T-helper 22 cell (primary cell): Measurements from ENCODE around the gene SLC11A2.
A peak's percentile ranks its signal among the peaks of the same experiment; 100 is the strongest.
"Not testable (repeated sequence)": the region's sequence is repeated elsewhere in the genome, so short reads cannot be mapped to it uniquely, and the experiment has no call there.

Experiments
- DNase-seq: peaks from one replicate; pipeline ENCODE4 v3.0.0-alpha.2; 2020; ENCODE audit warnings: low read depth

The SLC11A2 gene

DNA sequence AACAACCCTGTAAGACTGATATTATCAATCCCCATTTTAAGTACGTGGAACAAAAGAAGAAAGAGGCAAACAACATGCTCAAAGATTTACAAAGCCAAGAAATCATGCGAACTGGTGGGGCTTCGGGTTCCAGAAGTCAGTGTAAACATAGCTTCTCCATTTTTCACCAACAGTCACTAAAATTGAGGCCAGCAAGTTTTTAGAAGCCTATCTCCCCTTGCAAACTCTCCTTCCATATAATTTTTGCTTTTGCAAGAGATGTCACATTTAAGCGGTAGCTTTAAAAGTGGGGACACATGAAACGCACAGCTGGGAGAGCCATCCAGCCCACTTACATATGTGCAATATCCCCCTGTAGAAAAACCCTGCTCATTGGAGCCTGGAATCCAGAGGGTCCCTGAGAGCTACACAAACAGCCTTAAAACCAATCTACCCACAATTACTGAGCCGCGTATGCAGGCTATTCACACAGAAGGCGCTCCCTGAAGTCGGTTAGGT is 797 bp downstream of the SLC11A2 start:
- no peak for DNase-seq

DNA sequence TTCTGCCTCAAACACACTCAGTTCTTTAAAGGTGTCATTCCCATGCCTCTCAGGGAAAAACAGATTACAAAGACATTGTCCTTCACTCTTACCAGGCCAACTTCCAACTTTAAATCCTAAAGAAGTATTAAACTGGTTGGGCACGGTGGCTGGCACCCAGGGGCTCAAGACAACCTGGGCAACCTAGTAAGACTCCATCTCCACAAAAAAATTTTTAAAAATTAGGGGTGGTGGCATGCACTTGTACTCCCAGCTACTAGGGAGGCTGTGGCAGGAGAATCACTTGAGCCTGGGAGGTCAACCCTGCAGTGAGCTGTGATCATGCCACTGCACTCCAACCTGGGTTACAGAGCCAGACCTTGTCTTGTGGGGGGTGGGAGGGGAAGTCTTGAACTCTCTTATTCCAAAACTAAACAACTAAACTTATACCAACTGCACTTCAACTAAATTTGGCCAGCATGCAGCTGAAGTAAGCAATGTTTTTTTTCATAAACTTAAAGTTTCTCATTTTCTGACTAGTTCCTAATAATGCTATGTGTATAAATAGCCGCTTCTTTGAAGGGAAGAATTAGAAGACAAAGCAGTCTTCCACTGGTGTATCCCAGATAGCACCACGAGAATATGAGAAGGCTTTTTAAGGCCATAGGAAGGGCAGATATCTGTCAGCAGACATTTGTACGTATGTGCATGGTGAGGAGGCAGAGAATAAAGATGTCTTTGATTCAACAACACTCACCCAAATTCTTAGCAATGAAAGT is 2.4 kb downstream of the SLC11A2 start:
- no peak for DNase-seq

DNA sequence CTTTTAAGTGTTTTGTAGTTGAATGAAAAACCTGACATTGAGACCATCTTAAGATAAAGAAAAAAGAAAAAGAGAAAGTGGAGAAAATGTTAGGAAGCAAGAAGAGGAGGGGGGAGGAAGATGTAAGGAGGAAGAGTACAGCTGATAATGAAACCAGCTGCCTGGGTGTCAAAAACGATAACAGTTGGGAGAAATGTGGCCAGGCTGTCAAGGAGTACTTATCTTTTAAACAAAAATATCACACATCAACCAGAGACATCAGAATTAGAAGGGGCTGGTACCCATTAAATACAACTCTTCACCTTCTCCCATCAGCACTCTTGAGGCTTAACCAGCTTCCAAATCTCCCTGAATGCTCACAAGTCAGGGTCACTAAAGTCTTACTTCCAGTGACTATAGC is 4.5 kb downstream of the SLC11A2 start:
- DNase-seq: no peak

DNA sequence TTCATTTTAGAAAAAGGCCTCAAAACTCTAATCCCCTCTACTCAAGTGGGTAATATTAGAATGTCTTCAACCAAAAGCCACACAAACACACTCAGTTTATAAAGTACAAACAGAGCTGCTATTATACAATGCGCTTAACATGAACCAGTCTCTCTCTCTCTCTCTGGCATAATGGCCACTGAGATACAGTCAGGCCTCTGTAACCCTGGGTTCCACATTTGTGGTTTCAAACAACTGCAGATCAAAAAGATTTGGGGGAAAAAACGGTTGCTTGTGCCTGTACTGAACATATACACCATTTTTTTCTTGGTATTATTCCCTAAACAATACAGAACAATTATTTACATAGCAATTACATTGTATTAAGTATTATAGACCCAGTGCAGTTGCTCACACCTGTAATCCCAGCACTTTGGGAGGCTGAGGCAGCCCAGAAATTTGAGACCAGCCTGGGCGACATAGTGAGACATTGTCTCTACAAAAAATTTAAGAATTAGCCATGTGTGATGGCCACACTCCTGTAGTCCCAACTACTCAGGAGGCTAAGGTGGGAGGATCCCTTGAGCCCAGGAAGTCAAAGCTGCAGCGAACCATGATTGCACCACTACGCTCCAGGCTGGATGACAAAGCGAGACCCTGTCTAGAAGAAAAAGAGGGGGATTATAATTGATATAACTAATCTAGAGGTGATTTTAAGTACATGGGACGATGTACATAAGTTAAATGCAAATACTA is 5.6 kb downstream of the SLC11A2 start:
- no peak for DNase-seq

DNA sequence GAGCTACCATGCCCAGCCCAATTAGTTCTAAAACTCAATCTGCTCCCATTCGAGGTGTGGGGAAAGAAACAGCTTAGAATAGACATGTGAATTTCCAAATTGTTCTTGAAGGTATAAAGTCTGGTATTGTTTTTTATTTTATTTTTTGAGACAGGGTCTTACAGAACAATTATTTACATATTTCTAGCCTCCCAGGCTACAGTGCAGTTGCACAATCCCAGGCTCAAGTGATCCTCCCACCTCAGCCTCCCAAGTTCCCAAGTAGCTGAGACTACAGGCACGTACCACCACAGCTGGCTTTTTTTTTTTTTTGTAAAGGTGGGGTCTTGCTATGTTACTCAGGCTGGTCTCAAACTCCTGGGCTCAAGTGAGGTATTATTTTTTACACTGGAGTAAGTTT is 6.3 kb downstream of the SLC11A2 start:
- DNase-seq: no peak

DNA sequence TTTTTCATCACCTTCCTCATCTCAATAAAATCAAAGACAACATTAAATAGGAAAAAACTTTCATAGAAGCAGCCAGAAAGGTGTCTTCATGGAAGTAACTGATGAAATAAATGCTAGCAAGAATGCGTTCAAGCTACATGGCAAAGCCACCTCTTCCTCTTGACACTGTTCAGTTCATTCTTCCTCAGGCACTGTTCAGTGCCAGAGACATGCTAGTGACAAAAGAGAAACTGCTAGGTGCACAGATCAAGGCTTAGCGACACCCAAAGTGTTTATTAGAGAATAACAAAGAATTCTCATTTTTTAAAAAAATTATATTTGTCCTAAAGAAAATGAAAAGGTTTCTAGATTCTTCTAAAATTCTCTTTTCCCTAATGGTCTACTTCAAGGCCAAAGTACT is 7.2 kb downstream of the SLC11A2 start:
- no peak for DNase-seq

DNA sequence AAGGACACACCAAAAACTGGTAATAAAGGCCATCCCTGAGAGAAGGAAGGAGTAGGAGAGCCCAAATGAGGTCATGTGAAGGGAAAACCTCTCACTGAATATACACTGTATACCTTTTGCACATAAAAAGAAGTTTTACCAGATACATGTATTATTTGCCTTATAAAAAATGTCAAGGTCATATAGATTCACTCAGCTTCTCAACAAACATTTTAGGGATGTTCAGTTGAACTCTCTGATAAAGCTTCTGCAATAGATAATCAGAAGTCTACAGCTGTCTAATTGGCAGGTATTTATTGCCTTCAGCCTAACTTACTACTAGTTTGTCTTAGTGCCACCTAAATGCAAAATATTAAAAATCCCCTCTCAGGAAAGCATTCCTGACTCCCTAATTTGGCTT is 8.7 kb downstream of the SLC11A2 start:
- no peak for DNase-seq

DNA sequence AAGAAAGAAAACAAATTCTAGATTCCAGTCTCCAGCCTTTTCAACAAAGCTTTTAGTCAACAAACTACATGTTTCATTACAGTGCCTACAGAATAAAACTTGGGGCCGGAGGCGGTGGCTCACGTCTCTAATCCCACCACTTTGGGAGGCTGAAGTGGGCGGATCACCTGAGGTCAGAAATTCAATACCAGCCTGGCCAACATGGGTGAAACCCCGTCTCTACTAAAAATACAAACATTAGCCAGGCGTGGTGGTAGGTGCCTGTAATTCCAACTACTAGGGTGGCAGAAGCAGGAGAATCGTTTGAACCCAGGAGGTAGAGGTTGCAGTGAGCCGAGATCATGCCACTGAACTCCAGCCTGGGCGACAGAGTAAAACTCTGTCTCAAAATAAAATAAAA is 11.7 kb downstream of the SLC11A2 start:
- DNase-seq: not testable (repeated sequence)

DNA sequence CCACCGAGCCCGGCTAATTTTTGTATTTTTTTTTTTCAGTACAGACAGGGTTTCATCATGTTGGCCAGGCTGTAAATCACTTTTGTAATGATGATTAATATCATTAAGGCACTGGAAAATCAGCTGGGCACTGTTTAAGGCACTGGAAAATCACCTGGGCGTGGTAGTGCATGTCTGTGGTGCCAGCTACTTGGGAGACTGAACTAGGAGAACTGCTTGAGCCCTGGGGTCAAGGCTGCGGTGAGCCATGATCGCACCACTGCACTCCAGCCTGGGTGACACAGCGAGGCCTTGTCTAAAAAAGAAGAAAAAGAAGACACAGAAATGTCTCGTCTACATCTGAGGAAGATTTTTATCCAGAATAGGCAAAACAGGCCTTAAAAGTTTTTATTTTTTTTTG is 12.7 kb downstream of the SLC11A2 start:
- no peak for DNase-seq

DNA sequence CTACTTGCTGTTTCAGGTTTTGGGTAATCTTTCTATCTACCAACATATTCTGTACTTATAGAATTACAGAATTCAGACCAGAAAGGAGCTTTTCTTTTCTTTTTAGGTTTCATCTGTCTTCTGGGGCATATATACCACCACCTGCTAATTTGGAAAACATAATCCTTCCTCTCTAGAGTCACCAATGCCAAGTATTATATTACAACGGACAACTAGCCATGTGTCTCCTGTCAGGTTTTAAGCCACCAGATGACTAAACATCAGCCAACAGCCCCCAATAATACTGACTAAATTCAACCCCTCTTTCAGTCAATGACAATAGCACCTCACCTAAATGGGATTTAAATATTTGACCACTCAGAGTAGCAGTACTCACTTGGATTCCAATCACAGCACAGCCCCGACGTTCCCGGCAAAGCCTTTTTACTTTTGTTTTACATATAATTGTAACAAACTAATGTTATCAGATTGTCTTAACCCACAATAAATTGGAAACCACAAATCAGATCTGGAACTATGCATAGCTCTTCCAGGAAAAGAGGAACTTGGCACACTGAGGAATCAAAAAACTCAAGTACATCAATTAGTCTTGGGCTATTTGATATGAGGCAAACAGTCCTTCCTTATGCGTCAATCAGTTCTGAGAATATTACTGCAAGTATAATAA is 13.5 kb downstream of the SLC11A2 start:
- DNase-seq: no peak

DNA sequence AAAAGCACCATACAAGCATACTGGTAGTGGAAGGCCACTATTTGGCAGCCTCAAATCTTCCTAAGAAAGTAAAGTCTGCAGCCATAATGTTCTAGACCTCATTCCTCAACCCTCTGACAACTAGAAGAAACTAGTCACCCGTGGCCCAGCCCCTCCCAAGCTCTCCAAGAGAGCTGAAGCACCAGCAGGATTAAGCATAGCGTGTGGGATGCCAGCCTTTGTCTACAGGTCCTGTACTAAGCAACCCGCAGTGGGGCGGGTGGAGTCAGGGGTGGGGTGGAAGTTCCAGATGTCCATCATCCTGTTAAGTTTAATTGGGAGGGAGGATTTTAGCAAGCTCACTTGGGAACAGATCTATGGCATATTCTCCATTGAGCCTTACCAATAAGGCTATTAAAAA is 14.2 kb downstream of the SLC11A2 start:
- DNase-seq: no peak

DNA sequence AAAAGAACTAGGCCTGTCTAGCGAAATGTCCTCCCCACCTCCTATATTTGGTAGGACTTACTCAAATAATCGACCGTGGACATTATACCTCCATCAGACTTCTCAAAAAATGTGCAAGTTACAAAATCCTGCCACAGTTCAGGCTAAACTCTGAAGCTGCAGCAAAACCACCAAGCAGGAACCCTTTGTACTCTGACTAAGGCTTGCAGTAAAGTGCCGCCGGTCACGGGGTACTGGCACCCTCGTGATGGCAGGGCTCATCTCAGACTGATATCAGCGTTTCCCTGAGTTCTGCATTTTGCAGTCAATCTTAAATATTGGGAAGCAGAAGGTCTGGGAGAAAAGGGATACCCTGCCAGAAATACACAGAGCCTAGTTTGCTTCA is 17.1 kb downstream of the SLC11A2 start:
- peak; percentile 32 for DNase-seq

DNA sequence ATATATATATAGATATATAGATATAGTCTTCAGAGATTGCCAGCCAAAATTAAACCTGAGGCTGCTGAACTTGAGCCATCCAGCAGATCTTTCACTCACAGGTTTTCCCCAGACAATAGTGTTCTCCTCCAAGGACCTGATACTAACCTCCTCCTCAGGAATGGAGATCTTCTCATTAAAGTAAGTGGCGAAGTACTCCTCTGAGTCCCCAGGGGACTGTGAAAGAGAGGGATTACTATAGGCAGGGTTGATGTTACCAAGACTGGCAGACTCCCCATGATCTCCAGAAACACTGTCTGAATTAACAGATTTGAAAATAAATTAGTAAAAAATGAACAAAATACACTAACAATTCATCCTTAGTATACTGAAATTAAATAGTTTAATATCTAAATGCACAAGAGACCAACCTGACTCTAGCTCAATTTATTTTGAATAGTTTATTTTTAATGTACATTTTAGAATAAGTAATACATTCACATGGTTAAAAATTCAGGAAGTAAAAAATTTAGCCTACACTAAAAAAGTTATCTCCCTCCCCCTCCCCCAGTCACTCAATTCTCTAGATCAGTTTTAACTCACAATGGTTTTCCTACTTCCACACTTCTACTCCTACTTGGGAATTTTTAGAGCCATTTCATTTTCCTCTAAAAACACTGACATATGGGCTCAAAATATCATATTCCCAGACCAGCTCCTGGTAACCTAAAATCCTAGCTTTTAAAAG is 17.7 kb downstream of the SLC11A2 start:
- no peak for DNase-seq

DNA sequence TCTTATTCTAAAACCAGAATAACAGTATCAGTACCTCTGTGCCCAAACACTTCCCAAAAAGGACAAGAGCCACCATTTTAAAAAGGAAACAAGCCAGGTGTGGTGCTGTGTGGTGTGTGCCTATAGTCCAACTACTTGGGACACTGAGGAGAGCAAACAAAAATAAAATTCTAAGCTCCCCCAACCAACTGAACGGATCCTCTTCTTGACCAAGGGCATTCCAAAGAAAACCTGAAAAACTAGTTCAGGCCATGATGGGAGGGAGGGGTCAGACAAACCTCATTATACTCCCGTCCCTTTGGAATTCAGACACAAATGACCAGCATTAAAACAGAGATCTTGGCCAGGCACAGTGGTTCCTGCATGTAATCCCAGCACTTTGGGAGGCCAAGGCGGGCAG is 20.5 kb downstream of the SLC11A2 start:
- no peak for DNase-seq

DNA sequence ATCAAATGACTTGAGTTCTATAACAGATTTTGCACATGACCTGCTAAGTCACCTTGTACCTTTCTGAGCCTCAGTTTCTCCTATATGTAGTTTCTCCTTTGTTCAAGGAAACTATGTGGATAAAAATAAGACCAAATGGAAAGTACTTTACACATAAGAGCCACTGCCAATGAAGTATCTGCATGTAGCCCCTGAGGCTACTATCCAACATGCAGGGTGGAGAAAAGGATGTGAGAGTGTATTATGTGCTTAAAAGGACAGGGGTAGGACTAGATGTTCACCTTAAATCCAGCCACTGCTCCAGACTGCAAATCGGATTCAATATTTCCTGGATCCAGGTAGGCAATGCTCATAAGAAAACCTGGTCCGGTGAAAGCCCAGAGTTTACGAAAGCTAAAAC is 21.2 kb downstream of the SLC11A2 start:
- DNase-seq: no peak

DNA sequence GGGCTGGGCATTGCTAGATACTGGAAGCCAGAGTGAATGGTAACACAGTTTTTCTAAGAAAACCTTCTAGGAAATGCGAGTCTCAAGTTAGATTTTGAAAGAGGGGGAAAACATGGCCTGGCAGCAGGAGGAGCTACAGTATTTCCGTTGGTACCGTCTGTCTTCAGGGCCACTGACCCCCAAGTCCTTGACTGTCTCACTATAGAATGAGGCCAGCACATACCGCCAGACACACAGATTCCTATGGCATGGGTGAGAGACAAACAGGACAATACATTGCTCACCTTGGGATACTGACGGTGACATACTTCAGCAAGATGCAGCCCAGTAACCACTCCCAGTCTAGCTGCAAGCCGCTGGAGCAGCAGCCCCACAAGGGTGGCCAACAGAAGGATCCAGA is 21.7 kb downstream of the SLC11A2 start:
- no peak for DNase-seq

DNA sequence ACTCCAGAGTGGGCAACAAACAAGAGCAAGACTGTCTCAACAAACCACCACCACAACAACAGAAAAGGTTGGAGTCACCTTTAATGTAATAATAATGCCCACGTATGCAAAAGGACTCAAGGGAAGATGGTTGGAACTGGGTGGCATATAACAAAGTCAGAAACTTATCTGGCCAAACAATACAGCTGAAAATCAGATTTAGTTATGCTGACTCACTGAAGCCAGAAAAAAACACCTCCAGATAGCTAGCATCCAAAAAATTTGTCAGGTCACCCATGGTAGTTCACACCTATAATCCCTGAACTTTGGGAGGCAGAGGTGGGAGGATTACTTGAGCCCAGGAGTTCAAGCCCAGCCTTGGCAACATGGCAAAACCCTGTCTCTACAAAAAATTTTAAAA is 24.4 kb downstream of the SLC11A2 start:
- no peak for DNase-seq

DNA sequence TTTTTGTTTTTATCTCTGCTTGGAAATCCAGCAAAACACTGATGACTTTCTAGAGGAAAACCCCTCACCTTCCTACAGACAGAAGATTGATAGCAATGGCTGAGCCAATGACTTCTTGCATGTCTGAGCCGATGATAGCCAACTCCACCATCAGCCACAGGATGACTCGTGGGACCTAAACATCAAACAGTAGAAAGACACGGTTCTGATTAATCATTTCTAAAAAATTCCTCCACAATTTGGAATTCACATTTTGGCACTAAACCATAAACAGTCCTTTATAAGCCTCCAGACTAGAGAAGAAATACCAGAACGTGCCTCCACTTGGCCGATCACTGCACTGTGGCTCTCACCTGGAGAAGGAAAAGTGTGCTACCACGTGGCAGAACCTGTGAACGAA is 25.9 kb downstream of the SLC11A2 start:
- DNase-seq: no peak

DNA sequence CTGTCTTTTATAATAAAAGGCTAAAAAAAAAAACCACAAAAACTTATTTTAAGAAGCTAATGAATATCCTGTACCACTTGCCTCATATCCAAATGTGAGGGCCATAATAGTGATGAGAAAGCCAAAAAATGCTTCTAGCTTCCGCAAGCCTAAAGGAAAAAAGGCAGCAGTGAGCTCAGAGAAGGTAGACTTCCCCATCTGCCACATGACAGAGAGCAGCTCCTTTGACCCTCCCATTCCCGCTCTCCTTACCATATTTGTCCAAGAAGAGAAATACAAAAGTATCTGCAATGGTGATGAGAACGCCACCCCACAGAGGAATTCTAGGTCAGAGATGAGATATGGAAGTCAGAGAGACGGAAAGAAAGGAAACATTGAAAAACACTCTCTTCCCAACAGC is 27.1 kb downstream of the SLC11A2 start:
- DNase-seq: no peak

DNA sequence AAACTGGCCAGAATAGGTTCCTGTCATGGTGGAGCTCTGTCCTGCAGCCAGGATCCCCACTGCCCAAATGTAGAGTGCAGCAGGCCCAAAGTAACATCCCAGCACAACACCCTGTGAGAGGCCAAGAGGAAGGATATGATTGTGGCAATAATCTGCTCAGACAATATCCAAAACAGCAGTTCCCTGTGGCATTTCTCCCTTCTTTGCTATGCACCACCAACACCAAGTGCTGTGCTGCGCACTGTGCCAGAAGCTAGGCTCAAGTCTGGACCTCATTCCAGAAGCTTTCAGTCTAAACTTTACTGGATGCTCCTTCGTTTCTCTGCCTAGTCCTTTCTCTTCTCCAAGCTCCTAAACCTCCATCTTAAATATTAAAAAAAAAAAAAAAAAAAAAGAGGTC is 33.4 kb downstream of the SLC11A2 start:
- no peak for DNase-seq

DNA sequence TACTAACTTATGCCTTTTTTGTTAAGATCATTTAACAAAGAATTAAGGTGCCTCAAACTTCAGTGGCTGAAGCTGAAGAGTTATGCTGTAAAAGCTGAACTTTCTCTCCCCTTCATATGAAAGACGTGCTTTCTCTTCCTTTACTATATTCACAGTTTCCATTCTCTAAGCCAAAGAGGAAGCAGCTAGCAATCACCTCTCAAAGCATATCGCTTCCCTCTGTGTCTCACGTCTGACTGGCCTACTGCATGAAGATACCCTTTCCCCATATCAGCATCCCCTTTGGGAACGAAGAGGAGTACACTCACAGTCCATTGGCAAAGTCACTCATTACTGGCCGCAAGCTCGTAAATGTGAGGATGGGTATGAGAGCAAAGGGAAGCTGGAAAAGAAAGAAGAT is 34.9 kb downstream of the SLC11A2 start:
- no peak for DNase-seq

DNA sequence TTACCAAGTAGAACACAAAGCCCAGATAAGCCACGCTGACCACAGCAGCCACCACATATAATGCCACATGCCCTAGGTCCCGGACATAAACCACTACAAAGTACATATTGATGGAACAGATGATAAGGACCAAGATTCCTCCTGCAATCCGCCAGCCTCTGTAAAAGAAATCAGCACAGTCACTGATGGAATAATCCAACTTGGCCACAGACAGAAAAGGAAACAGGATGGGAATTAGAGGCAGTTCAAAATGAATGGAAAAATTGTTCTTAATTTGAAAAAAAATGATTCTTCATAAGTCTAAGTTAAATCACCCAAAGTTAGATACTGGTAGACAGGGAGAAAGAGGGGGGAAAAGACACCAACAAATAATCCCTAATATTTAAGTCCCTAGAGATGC is 35.4 kb downstream of the SLC11A2 start:
- DNase-seq: no peak
